Stimulated activated CD4-positive, alpha-beta T cell treated with anti-CD3 and anti-CD28 coated beads, TNF-alpha, amount 100 ng/mL, for 1 hour (primary cell): ENCODE measurements around the gene DIP2B.
"Not testable (repeated sequence)": the region's sequence is repeated elsewhere in the genome, so short reads cannot be mapped to it uniquely, and the experiment has no call there.

Source experiments
- DNase-seq, 3 donors: peaks; one replicate each; pipeline ENCODE4 v3.0.0-alpha.2; 2020; ENCODE audit warnings: low read depth in 3 of 3, low spot score in 1 of 3

The DIP2B gene

DNA sequence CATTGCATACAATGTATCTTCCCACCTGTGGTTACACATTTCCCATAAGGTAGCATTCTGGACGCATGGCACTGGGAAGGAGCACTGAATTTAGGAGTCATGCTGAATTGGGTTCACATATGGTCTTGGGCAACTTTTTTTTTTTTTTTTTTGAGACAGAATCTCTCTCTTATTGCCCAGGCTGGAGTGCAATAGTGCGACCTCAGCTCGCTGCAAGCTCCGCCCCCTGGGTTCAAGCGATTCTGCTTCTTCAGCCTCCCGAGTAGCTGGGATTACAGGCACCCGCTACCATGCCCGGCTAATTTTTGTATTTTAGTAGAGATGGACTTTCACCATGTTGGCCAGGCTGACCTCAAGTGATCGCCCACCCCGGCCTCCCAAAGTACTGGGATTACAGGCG lies 13.3 kb downstream of the DIP2B start:
- DNase-seq, result no peak

DNA sequence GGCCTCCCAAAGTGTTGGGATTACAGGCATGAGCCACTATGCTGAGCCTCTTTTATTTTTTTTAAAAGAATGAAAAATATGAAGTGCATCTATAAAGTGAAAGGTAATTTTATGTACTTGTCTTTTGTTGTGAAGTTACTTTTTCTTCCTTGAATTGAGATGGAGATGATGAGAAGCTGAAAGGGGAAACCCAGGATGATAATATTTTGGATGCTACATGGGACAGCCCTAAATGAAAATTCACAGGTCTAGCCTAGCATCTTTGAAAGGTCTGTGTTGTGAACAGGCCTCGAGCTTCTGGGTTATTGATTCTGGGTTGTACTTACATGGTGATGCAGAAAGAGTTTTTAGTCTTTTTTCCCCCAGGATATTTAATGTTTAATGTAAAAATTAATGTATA lies 14.6 kb downstream of the DIP2B start:
- DNase-seq, result no peak

DNA sequence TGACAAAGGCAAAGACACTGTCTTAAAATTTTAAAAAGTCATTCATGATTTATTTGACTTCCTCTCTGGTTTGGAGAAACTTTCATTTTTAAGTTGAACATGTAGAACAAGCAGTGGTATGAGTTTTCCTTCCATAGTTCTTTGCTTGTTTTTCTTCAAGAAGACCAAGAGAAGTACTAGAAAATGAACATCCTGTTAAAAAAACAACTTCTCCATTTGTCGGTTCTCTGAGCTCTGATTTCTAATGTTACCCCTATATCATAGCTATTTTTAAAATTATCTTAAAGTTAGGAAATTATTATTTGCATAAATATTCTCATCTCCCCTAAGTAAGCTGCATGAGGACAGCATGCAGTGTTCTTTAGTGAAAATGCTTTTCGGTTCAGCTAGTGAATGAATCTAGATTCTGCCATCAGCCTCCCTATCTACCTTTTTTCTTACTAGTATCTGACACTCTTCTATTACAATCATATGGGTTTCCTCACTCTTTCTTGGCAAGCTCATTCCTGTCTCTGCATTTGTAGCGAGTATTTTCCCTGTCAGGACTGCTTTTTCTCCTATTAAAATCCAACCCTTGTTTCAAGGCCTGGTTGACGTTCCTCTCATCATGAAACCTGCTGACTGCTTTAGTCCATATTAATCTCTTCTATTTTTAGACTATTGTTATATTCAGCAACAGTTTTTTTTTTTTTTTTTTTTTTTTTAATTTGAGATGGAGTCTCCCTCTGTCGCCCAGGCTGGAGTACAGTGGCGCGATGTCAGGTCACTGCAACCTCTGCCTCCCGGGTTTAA lies 15.8 kb downstream of the DIP2B start:
- DNase-seq, result no peak

DNA sequence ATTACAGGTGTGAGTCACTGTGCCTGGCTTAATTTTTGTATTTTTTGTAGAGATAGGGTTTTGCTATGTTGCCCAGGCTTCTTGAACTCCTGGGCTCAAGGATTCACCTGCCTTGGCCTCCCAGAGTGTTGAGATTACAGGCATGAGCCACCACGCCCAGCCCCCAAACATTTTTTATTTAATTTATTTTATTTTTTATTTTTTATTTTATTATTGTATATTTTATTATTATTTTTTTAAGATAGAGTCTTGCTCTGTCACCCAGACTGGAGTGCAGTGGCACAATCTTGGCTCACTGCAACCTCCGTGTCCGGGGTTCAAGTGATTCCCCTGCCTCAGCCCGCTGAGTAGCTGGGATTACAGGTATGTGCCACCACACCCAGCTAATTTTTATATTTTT lies 17.0 kb downstream of the DIP2B start:
- DNase-seq, result not testable (repeated sequence)

DNA sequence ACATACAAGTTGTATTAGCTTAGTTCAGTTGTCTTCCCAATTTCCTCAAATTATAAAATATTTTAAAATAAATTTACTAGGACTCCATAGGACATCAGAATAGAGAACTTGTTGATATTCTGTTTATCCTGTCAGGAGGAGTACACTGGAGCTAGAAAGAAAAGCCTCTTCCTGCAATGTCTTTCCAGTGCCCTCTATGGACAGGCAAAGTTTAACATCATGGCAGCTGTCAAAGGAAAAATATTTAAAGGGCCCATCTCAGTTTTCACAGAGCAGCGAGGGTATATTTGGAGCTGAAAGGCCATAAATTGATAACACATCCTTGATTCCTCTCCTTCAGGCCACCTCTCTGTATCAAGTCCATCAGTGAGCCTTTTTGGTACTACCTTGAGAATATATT lies 19.0 kb downstream of the DIP2B start:
- no peak for DNase-seq

DNA sequence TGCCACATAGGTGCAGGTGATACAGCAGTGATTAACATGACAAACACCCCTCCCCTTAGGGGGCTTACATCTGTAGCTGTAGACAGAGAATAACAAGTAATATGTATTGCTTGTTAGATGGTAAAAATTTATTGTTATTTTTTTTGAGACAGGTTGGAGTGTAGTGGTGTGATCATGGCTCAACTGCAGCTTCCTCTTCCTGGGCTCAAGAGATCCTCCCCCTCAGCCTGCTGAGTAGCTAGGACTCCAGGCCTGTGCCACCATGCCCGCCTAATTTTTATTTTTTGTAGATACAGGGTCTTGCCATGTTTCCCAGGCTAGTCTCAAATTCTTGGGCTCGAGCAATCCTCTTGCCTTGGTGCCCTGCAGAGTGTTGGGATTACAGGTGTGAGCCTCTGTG lies 19.8 kb downstream of the DIP2B start:
- no peak for DNase-seq

DNA sequence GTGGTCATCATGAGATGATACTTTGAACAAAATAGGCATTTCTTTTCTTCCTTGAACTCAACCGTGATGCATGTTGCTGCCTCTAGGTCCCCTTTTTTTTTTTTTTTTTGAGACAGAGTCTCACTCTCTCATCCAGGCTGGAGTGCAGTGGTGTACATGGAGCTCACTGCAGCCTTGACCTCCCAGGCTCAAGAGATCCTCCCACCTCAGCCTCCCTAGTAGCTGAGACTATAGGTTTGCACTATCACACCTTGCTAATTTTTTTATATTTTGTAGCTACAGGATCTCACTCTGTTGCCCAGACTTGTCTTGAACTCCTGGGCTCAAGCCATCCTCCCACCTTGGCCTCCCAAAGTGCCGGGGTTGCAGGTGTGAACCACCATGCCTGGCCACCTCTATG lies 20.6 kb downstream of the DIP2B start:
- no peak for DNase-seq

DNA sequence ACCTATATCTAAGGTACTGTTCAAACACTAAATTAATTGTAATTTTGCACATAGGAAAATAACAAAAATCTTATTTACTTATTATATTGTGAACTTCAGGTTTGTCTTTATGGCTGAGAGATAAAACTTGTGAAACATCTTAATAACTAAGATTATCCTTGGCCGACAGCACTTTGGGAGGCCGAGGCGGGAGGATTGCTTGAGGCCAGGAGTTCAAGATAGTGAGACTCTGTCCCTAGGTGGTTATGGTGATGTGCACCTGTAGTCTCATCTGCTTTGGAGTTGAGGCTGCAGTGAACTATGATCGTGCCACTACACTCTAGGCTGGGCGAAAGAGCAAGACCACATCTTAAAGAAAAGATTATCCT lies 22.6 kb downstream of the DIP2B start:
- no peak for DNase-seq

DNA sequence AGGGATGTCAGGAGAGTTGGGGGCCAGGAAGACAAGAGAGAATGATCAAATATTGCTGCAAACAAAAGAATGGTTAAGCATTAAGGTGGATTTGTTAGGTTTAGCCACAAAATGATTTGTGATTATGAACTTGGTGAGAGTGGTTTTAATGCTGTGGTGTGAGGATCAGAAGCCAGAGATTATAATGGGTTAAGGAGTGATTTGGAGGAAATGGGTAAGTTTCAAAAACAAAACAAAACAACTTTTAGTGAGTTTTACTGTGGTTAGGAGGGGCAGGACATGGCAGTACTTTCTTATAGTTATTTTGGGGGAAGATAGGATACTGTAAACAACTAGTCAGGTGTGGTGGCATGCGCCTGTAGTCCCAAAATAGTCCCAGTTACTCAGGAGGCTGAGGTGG lies 24.0 kb downstream of the DIP2B start:
- DNase-seq, result no peak

DNA sequence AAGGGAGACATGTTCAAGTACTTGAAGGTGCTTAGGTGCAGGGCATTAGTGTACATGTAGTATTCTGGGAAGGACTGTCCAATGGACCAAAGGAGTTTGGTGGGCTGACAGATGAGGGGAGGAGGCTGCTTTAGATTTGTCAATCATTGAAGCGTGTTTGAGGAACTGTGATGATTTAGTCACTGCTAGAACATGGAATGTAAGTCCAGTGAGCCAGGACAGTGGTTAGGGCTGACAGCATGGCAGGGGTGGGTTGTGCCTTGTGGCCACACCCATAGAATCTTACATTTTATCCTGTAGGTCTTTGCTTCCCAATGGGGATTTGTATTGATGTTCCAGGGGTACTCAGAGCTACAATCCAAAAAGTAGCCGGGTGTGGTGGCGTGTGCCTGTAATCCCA lies 24.6 kb downstream of the DIP2B start:
- no peak for DNase-seq

DNA sequence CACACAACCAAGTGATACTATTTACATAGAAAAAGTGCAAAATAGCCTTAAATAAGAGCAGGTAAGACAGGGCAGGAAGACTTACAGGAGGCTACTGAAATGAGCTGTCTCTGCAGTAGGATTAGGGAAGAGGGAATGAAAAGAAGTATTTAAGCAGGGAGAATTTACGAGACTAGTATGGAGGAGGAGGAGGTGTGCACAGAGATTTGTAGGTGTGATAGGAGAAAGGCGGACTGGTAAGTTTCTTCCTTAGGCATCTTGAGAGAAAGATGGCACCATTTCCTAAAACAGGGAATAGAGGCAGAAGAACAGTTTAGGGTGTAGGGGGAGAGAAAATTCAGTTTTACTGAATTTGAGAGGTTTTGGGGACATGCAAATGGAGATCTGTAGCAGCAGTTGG lies 25.7 kb downstream of the DIP2B start:
- DNase-seq, result no peak

DNA sequence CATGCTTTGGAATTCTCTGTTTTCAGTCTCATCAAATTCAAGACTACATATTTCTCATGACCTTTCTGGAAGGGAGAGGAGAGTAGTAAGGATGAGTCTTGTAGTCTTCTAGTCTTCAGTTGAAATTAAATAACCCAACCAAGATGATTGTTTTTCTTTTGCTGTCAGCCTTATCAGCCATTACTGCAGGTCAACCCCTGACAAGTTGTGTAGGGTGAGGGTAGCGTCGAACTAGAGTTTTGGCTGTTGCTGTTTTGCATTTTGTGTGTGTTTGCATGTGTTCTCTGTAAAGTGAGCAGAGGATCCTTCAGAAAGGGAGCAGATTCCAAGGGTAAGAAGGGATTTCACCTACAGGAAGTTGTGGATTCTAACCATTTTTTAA lies 28.4 kb downstream of the DIP2B start:
- no peak for DNase-seq

DNA sequence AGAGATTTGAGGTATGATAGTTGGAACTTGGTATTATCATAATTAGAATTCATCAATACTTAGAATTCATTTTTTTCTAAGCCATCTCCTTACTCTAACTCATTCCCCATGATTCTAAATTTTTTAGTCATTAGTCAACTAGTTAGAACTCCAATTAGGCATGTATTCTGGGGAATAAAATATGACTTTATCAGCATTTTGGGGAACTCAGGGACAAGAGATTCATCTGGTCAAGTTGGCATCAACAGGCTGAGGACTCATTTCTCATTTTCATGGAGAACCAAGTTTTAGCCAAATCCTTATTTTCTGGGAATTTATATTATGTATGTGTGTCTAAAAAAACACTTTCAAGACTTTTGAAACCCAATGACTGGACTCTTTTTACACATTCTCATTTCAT lies 29.2 kb downstream of the DIP2B start:
- DNase-seq, result no peak

DNA sequence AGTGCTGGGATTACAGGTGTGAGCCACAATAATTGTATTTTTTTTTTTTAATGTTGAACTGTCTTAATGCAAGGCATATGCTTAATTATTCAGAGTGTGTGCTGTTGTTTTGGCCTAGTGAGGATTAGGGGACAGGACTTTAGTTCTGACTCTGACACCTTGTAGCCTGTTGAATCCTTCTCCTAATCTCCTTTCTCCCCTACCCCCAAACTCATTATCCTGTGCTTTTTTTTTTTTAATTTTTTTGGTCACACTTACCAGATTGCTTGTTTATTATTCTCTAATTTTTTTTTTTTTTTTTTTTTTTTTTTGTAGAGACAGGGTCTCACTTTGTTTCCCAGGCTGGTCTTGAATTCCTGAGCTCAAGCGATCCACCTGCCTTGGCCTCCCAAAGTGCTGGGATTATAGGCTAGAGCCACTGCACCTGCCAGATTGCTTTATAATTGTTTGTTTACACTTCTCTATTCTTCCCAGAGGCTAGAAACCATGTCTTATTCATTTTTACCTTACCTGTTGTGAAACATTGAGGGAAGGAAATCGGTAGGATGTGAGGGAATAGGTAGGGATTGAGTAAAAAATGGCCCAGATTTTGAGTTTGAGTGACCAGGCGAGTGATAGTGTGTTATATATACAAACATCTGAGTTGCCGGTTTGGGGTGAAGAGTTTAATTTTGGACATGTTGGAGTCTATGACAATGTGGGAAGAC lies 32.2 kb downstream of the DIP2B start:
- DNase-seq, result no peak

DNA sequence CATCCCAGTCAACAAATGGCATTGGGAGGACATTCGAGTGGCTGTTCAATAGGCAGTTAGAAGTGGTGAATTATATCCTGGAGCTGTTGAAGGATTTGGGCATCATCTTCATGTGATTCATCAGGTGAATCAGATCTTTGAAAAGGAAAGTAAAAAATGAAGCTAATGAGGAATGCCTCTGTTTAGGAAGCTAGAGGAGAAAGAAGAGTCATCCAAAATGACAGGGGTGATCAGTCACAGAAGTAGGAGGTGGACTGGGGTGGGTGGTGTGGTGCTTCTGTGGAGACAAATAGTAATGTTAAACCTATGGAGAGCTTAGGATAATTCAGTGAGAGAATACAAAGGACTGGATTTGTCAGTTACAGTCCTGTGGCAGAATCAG lies 32.7 kb downstream of the DIP2B start:
- DNase-seq, result no peak

DNA sequence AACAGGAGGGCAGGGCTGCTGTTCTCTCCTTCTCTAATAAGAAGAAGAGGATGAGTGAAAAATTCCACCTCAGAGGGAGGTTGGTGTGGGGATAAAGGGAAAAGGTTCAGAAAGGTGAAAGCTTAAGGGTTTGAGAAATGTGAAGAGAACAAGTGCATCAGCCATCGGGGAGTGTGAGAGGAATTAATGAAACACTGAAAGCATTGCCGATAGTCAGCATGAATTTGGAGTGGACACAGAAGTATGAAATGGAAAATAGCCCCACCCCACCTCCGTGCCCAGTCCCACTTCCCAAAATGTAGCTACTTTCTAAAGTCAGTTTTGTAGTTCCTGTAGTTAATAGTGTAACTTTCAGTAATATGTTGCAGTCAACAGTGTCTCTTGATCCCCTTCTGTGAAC lies 33.4 kb downstream of the DIP2B start:
- no peak for DNase-seq

DNA sequence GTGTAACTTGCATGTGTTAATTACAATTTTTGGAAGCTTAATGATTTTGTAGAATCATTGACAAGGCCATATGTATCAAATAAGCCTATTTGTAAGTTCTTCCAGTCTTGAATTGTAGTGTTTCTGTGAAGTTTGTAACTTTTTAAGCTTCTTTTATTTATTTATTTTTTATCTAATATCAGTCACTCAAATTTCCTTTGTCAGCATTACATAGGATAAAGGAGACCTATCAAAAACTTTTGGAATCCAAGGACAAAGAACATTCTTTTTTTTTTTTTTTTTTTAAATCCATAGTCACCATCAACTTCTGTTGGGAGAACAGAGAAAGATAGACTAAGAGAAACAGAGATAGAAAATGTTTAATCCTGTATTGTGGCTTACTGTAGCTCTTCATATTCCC lies 36.4 kb downstream of the DIP2B start:
- DNase-seq, result no peak

DNA sequence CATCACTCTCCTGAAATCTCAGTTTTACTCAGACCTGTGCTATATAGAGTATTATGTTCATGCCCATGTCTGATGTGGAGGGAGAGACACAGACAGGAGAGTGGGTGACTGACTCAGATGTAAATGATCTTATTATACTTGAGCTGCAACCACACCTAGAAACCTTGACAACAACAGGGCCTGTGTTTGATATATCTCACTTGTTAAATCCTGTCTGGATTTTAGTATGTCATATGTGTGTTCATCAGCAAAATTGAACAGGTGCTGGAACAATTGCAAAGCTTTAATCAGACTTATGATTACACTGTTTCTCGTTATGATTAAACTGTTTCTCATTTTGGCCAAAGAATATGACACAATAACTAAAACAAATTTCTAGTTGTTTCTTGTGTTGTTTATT lies 37.7 kb downstream of the DIP2B start:
- DNase-seq, result no peak

DNA sequence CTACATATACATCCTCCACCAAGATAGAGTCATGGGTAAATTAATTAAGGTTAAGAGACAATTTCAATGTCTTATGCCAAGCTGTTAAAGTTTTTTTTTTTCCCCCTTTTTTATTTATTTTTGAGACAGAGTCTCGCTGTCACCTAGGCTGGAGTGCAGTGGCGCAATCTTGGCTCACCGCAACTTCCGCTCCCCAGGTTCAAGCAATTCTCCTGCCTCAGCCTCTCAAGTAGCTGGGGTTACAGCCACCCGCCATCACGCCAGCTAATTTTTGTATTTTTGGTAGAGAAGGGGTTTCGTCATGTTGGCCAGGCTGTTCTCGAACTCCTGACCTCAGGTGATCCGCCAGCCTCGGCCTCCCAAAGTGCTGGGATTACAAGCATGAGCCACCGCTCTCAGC lies 38.4 kb downstream of the DIP2B start:
- DNase-seq, result not testable (repeated sequence)

DNA sequence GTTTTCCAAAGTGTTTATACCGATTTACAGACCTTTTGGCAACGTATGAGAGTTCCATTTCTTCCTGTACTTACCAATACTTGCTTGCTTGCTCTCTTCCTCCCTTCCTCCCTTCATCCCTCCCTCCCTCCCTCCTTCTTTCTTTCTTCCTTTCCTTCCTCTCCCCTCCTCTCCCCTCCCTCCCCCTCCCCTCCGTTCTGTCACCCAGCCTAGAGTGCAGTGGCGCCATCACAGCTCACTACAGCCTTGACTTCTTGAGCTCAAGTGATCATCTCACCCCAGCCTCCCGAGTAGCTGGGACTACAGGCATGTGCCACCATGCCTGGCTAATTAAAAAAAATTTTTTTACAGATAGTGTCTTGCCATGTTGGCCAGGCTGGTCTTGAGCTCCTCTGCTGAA lies 40.4 kb downstream of the DIP2B start:
- no peak for DNase-seq

DNA sequence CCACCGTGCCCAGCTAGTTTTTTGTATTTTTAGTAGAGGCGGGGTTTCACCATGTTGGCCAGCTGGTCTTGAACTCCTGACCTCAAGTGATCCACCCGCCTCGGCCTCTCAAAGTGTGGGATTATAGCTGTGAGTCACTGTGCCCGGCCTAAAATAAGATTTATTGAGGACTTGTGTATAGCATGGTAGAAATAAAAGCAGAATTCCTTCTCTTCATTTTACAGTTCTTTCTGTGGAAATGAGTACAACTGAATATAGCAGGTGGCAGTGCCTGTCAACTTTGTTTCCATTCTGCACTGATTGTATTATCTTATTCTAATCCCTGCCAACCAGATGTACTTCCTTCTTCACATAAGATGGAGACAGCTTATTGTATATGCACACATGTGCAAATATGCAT lies 41.0 kb downstream of the DIP2B start:
- DNase-seq, result no peak

DNA sequence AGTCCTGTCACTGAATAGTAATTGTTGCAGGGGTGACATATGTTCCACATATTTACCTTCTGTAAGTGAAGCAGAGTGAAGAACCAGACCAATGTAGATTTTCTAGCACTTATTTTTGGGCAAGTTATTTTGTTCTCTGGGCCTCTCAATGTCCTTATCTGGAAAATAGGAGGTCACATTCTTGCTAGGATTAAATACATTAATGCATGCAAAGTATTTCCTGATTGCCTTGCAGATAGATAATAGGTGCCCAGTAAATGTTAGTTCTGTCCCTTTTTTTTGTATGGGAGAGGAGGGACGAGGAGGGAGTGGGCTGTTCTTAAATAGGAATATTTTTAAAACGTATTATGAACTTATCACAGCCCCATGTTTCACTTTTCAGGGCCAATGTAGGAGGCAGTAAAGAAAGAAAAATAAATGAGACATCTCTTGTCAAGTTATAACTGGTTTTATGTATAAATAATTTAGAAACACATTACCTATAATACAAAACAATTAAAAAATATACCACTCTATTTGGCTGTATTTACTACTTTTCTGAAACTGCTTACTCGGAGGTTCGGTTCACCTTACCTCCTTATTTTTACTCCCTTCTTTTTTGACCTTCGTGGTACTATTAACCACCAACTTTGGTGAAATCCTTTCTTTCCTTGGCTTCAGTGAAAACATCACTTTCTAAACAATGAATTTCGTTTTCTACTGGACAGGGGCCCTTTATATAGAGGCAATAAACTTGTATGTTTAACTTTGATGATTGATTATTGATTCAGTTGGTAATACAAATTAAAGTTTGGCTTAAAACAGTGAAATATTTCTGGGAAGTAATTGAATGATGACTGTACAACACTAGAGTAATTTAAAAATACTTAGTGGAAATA lies 41.9 kb downstream of the DIP2B start:
- DNase-seq, result no peak
